HEK293 (cell line): Measurements from ENCODE around the gene PLCXD1.

Experiments
- CTCF ChIA-PET: fragments of 350-600 bp; formaldehyde crosslinking; extraction: SDS; loops from one replicate; lab custom pipeline; 2021; ENCODE audit warnings: antibody characterized with exemption; lab: Yijun Ruan, JAX
- POLR2A ChIA-PET: fragments of 300-600 bp; formaldehyde crosslinking; extraction: SDS; loops from one replicate; lab custom pipeline; 2020; ENCODE audit warnings: antibody characterized with exemption, inconsistent platforms; lab: Yijun Ruan, JAX
- H3K27ac ChIP-seq: fragments of 200-500 bp; sonication (Bioruptor generic); 2 replicates; pipeline ENCODE4 v1.5.1; 2014; ENCODE audit warnings: low read depth, low read length, control low read depth, inconsistent platforms; ENCODE audit errors: extremely low read depth
- H3K36me3 ChIP-seq, 2 experiments: fragments of 200-500 bp in 1 of 2; sonication (Bioruptor generic) in 1 of 2; 1 replicate in 1 of 2; 2 replicates in 1 of 2; pipeline ENCODE4 v1.5.1; 2014 to 2017; ENCODE audit warnings: inconsistent platforms in 2 of 2, low read length in 2 of 2; ENCODE audit not compliant: control insufficient read depth in 2 of 2, insufficient read depth in 1 of 2
- H3K4me1 ChIP-seq: fragments of 200-500 bp; sonication (Bioruptor generic); 2 replicates; pipeline ENCODE4 v1.5.1; 2014; ENCODE audit warnings: mild to moderate bottlenecking, low read length, inconsistent platforms; ENCODE audit not compliant: control insufficient read depth, insufficient read depth
- H3K4me3 ChIP-seq: 2 replicates; pipeline ENCODE4 v1.5.1; 2011; ENCODE audit warnings: low read depth, mild to moderate bottlenecking, control low read depth, low read length, moderate library complexity
- H3K9me3 ChIP-seq: fragments of 200-500 bp; sonication (Bioruptor generic); 2 replicates; pipeline ENCODE4 v1.5.1; 2014; ENCODE audit warnings: low read depth, low read length, inconsistent platforms; ENCODE audit not compliant: control insufficient read depth, insufficient read depth
- HOXC10 ChIP-seq: sonication (generic); formaldehyde crosslinking; IDR thresholded peaks from 2 replicates; pipeline ENCODE4 v1.8.1; 2023; ENCODE audit warnings: mild to moderate bottlenecking, missing genetic modification reagents
- KLF9 ChIP-seq: fragments of 450-650 bp; formaldehyde crosslinking; IDR thresholded peaks from 2 replicates; pipeline ENCODE4 v1.5.1; 2016; ENCODE audit warnings: missing biosample characterization, missing genetic modification characterization, low read depth
- MYNN ChIP-seq: fragments of 450-650 bp; formaldehyde crosslinking; IDR thresholded peaks from 2 replicates; pipeline ENCODE4 v1.5.1; 2016; ENCODE audit warnings: missing biosample characterization, missing genetic modification characterization, borderline replicate concordance
- YY2 ChIP-seq: fragments of 450-650 bp; formaldehyde crosslinking; IDR thresholded peaks from 2 replicates; pipeline ENCODE4 v1.5.1; 2016; ENCODE audit warnings: missing biosample characterization, missing genetic modification characterization
- ZFP37 ChIP-seq: fragments of 450-650 bp; formaldehyde crosslinking; IDR thresholded peaks from 2 replicates; pipeline ENCODE4 v1.5.1; 2016; ENCODE audit warnings: missing biosample characterization, missing genetic modification characterization
- ZNF138 ChIP-seq: fragments of 450-650 bp; formaldehyde crosslinking; IDR thresholded peaks from 2 replicates; pipeline ENCODE4 v1.5.1; 2016; ENCODE audit warnings: missing biosample characterization, missing genetic modification characterization, borderline replicate concordance
- ZNF146 ChIP-seq: fragments of 450-650 bp; formaldehyde crosslinking; IDR thresholded peaks from 2 replicates; pipeline ENCODE4 v1.5.1; 2016; ENCODE audit warnings: missing biosample characterization, missing genetic modification characterization
- ZNF266 ChIP-seq: fragments of 450-650 bp; formaldehyde crosslinking; IDR thresholded peaks from 2 replicates; pipeline ENCODE4 v1.5.1; 2016; ENCODE audit warnings: missing biosample characterization, missing genetic modification characterization, low read depth
- ZNF274 ChIP-seq, 2 experiments: fragments of 200-500 bp in 1 of 2; fragments of 450-650 bp in 1 of 2; sonication (Bioruptor generic) in 1 of 2; formaldehyde crosslinking in 1 of 2; IDR thresholded peaks; 2 replicates each; pipeline versions ENCODE4 v1.5.1 to v1.6.1; 2014 to 2016; ENCODE audit warnings: borderline replicate concordance in 1 of 2, inconsistent platforms in 1 of 2, low read length in 1 of 2, missing biosample characterization in 1 of 2, missing genetic modification characterization in 1 of 2
- ZNF292 ChIP-seq: fragments of 450-650 bp; formaldehyde crosslinking; IDR thresholded peaks from 2 replicates; pipeline ENCODE4 v1.5.1; 2016; ENCODE audit warnings: low read depth, missing biosample characterization, missing genetic modification characterization, borderline replicate concordance
- ZNF335 ChIP-seq: fragments of 450-650 bp; formaldehyde crosslinking; conservative IDR thresholded peaks from 2 replicates; pipeline ENCODE4 v1.5.1; 2016; ENCODE audit warnings: missing biosample characterization, missing genetic modification characterization
- ZNF423 ChIP-seq: fragments of 450-650 bp; formaldehyde crosslinking; IDR thresholded peaks from 2 replicates; pipeline ENCODE4 v1.5.1; 2016; ENCODE audit warnings: missing biosample characterization, missing genetic modification characterization
- ZNF549 ChIP-seq: fragments of 450-650 bp; IDR thresholded peaks from 2 replicates; pipeline ENCODE4 v1.5.1; 2018; ENCODE audit warnings: missing biosample characterization, missing genetic modification characterization, mild to moderate bottlenecking, inconsistent platforms, moderate library complexity
- ZNF585B ChIP-seq: fragments of 450-650 bp; formaldehyde crosslinking; IDR thresholded peaks from 2 replicates; pipeline ENCODE4 v1.5.1; 2016; ENCODE audit warnings: missing biosample characterization, missing genetic modification characterization
- ZNF707 ChIP-seq: fragments of 450-650 bp; formaldehyde crosslinking; IDR thresholded peaks from 2 replicates; pipeline ENCODE4 v1.5.1; 2016; ENCODE audit warnings: missing biosample characterization, missing genetic modification characterization
- ZNF776 ChIP-seq: fragments of 450-650 bp; formaldehyde crosslinking; IDR thresholded peaks from 2 replicates; pipeline ENCODE4 v1.5.0; 2017; ENCODE audit warnings: missing biosample characterization, missing genetic modification characterization, borderline replicate concordance
- ZSCAN16 ChIP-seq: fragments of 450-650 bp; formaldehyde crosslinking; IDR thresholded peaks from 2 replicates; pipeline ENCODE4 v1.5.1; 2016; ENCODE audit warnings: missing biosample characterization, missing genetic modification characterization
- TF ChIP-seq, protein P1 (sequence below): fragments of 450-650 bp; formaldehyde crosslinking; IDR thresholded peaks from 2 replicates; pipeline ENCODE4 v1.5.1; 2017; ENCODE audit warnings: missing biosample characterization, missing genetic modification characterization
- TF ChIP-seq, protein P2 (sequence below): fragments of 450-650 bp; formaldehyde crosslinking; IDR thresholded peaks from 2 replicates; pipeline ENCODE4 v1.5.1; 2016; ENCODE audit warnings: missing biosample characterization, missing genetic modification characterization
- TF ChIP-seq, protein P3 (sequence below): fragments of 450-650 bp; formaldehyde crosslinking; IDR thresholded peaks from 2 replicates; pipeline ENCODE4 v1.5.1; 2017; ENCODE audit warnings: missing biosample characterization, missing genetic modification characterization
- TF ChIP-seq, protein P4 (sequence below): fragments of 450-650 bp; formaldehyde crosslinking; IDR thresholded peaks from 2 replicates; pipeline ENCODE4 v1.5.1; 2016; ENCODE audit warnings: missing biosample characterization, missing genetic modification characterization, low read depth

Gene PLCXD1

DNA sequence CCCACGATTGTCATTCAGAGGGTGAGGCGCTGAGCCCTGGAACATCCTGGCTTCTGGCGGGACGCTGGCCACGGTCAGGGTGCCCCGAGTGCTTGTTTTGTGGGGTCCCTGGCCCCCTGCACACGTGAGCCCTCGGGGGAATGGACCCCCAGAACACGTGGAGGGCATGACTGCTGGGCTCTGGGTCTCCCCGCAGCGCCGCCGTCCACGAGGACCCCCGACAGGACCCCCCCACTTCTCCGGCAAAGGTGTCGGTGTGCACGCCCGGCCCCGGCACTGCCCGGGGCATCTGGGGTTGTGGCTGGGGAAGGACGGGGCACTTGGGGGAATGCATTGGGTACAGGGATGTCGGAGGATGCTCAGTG, 51.3 kb downstream of the PLCXD1 start (continued):
- TF ChIP-seq, protein P1, sequence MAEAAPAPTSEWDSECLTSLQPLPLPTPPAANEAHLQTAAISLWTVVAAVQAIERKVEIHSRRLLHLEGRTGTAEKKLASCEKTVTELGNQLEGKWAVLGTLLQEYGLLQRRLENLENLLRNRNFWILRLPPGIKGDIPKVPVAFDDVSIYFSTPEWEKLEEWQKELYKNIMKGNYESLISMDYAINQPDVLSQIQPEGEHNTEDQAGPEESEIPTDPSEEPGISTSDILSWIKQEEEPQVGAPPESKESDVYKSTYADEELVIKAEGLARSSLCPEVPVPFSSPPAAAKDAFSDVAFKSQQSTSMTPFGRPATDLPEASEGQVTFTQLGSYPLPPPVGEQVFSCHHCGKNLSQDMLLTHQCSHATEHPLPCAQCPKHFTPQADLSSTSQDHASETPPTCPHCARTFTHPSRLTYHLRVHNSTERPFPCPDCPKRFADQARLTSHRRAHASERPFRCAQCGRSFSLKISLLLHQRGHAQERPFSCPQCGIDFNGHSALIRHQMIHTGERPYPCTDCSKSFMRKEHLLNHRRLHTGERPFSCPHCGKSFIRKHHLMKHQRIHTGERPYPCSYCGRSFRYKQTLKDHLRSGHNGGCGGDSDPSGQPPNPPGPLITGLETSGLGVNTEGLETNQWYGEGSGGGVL (tag by site-specific recombination): no peak
- TF ChIP-seq, protein P2, sequence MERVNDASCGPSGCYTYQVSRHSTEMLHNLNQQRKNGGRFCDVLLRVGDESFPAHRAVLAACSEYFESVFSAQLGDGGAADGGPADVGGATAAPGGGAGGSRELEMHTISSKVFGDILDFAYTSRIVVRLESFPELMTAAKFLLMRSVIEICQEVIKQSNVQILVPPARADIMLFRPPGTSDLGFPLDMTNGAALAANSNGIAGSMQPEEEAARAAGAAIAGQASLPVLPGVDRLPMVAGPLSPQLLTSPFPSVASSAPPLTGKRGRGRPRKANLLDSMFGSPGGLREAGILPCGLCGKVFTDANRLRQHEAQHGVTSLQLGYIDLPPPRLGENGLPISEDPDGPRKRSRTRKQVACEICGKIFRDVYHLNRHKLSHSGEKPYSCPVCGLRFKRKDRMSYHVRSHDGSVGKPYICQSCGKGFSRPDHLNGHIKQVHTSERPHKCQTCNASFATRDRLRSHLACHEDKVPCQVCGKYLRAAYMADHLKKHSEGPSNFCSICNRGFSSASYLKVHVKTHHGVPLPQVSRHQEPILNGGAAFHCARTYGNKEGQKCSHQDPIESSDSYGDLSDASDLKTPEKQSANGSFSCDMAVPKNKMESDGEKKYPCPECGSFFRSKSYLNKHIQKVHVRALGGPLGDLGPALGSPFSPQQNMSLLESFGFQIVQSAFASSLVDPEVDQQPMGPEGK (tag by site-specific recombination): no peak
- no peak for TF ChIP-seq MYNN

DNA sequence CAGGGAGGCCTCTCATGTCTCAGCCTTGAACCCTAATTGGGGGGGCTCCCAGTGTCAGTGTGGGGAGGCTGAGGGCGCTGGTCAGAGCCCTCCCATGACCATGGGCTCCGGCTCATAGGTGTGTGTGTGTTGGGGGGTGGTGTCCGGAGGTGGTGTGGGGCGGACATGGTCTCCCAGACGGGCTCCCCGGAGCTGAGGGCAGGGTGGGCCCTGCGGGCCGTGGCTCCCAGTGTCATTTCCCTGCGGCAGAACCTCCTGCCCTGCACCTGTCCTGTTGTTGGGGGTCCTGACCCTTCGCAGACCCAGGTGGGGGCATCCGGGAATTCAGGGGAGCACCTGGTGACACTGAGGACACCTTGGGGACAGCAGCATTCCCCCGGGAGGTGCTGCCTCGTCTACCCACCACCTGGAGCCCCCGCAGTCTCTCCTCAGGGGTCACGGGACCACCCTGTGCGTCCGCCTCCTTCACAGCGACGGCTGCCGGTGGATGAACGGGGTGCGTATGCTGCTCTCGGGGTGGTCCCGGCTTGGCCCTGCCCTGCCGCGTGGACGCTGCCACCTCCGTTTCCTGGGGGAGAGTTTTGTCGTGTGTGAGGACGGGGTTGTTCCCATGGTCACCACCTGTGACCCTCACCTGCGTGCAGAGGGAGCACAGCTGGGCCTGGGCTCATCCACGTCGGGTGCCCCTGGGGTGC, 51.9 kb downstream of the PLCXD1 start:
- H3K27ac ChIP-seq: no peak overlapping the region
- no peaks in the 10 kb centered on the region for H3K9me3 ChIP-seq
- H3K36me3 ChIP-seq: peaks cover 0 to 22% of the 10 kb centered on the region in 2 experiments; a peak in 1 of 3 replicates
- ChIA-PET POLR2A (no interaction called here), CTCF (no interaction called here)
- no peak overlapping the region for H3K4me3 ChIP-seq
- no peaks in the 10 kb centered on the region for H3K4me1 ChIP-seq
- TF ChIP-seq ZNF274 (IDR thresholded peaks at IDR 0.05; ENCODE audit: low read length) (no peak), ZNF274 (tag by site-specific recombination; IDR thresholded peaks at IDR 0.05; ENCODE audit: borderline replicate concordance) (no peak), KLF9 (tag by site-specific recombination) (no peak), ZNF776 (tag by site-specific recombination) (no peak), YY2 (tag by site-specific recombination) (no peak), ZFP37 (no peak), ZNF146 (tag by site-specific recombination) (no peak), ZSCAN16 (tag by site-specific recombination) (no peak), ZNF292 (tag by site-specific recombination) (no peak), ZNF585B (tag by site-specific recombination) (no peak), ZNF707 (tag by site-specific recombination) (no peak), ZNF549 (tag by site-specific recombination) (no peak), ZNF266 (tag by site-specific recombination) (no peak), ZNF423 (no peak), ZNF138 (tag by site-specific recombination) (no peak), ZNF335 (tag by site-specific recombination) (no peak), HOXC10 (no peak)
- TF ChIP-seq, protein P3, sequence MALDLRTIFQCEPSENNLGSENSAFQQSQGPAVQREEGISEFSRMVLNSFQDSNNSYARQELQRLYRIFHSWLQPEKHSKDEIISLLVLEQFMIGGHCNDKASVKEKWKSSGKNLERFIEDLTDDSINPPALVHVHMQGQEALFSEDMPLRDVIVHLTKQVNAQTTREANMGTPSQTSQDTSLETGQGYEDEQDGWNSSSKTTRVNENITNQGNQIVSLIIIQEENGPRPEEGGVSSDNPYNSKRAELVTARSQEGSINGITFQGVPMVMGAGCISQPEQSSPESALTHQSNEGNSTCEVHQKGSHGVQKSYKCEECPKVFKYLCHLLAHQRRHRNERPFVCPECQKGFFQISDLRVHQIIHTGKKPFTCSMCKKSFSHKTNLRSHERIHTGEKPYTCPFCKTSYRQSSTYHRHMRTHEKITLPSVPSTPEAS (tag by site-specific recombination): no peak
- TF ChIP-seq, protein P4, sequence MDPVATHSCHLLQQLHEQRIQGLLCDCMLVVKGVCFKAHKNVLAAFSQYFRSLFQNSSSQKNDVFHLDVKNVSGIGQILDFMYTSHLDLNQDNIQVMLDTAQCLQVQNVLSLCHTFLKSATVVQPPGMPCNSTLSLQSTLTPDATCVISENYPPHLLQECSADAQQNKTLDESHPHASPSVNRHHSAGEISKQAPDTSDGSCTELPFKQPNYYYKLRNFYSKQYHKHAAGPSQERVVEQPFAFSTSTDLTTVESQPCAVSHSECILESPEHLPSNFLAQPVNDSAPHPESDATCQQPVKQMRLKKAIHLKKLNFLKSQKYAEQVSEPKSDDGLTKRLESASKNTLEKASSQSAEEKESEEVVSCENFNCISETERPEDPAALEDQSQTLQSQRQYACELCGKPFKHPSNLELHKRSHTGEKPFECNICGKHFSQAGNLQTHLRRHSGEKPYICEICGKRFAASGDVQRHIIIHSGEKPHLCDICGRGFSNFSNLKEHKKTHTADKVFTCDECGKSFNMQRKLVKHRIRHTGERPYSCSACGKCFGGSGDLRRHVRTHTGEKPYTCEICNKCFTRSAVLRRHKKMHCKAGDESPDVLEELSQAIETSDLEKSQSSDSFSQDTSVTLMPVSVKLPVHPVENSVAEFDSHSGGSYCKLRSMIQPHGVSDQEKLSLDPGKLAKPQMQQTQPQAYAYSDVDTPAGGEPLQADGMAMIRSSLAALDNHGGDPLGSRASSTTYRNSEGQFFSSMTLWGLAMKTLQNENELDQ (tag by site-specific recombination): no peak
